GM04503 (cell line): ENCODE results near the gene KRT84.
"Not testable (repeated sequence)": the region's sequence is repeated elsewhere in the genome, so short reads cannot be mapped to it uniquely, and the experiment has no call there.

ENCODE experiments used
- DNase-seq: peaks from one replicate; pipeline ENCODE4 v3.0.0-alpha.2; 2012; ENCODE audit warnings: low read depth

KRT84 gene

GRCh38 chr12:52360106-52360662, 25.3 kb downstream of the KRT84 start:
- no peak for DNase-seq

- DNase-seq = no peak
These were observed 25.8 kb downstream of the KRT84 start for GRCh38 chr12:52359621-52360061.

GRCh38 chr12:52358575-52359350, 26.7 kb downstream of the KRT84 start:
- no peak for DNase-seq

- no peak for DNase-seq
These were observed 28.5 kb downstream of the KRT84 start for GRCh38 chr12:52356762-52357580.

GRCh38 chr12:52356031-52356761, 29.3 kb downstream of the KRT84 start:
- DNase-seq = no peak

GRCh38 chr12:52355176-52355575, 30.3 kb downstream of the KRT84 start:
- no peak for DNase-seq

GRCh38 chr12:52354200-52354599, 31.3 kb downstream of the KRT84 start:
- no peak for DNase-seq

GRCh38 chr12:52353766-52354165, 31.7 kb downstream of the KRT84 start:
- no peak for DNase-seq

- DNase-seq = no peak
These were observed 32.5 kb downstream of the KRT84 start for GRCh38 chr12:52352951-52353350.

- DNase-seq = no peak
These were observed 34.0 kb downstream of the KRT84 start for GRCh38 chr12:52351196-52352059.

GRCh38 chr12:52350786-52351185, 34.7 kb downstream of the KRT84 start:
- DNase-seq = no peak

- DNase-seq = no peak
These were observed 35.3 kb downstream of the KRT84 start for GRCh38 chr12:52350021-52350620.

GRCh38 chr12:52349196-52349595, 36.3 kb downstream of the KRT84 start:
- DNase-seq = no peak

- no peak for DNase-seq
These were observed 37.6 kb downstream of the KRT84 start for GRCh38 chr12:52347551-52348510.

GRCh38 chr12:52347016-52347415, 38.4 kb downstream of the KRT84 start:
- DNase-seq = no peak

GRCh38 chr12:52346593-52346992, 38.9 kb downstream of the KRT84 start:
- no peak for DNase-seq

GRCh38 chr12:52345041-52345440, 40.4 kb downstream of the KRT84 start:
- not testable (repeated sequence) for DNase-seq

GRCh38 chr12:52344111-52344510, 41.3 kb downstream of the KRT84 start:
- DNase-seq = no peak

GRCh38 chr12:52343550-52343949, 41.9 kb downstream of the KRT84 start:
- no peak for DNase-seq
